ENCODE measurements around the gene JMJD1C.

Gene JMJD1C

DNA sequence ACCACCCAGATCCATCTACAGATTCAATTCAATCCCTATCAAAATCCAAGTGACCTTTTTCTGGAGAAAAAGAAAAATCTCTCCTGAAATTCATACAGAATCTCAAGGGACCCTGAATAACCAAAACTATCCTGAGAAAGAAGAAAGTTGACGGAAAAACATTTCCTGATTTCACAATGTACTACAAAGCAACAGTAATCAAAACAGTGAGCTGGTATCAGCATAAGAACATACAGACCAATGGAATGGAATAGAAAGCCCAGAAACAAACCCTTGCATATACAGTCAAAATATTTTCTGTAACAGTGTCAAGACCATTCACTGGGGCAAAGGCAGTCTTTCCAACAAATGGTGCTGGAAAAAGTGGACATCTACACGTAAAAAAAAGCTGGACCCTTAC is 89.9 kb downstream of the JMJD1C start:
- TF ChIP-seq, protein P1, sequence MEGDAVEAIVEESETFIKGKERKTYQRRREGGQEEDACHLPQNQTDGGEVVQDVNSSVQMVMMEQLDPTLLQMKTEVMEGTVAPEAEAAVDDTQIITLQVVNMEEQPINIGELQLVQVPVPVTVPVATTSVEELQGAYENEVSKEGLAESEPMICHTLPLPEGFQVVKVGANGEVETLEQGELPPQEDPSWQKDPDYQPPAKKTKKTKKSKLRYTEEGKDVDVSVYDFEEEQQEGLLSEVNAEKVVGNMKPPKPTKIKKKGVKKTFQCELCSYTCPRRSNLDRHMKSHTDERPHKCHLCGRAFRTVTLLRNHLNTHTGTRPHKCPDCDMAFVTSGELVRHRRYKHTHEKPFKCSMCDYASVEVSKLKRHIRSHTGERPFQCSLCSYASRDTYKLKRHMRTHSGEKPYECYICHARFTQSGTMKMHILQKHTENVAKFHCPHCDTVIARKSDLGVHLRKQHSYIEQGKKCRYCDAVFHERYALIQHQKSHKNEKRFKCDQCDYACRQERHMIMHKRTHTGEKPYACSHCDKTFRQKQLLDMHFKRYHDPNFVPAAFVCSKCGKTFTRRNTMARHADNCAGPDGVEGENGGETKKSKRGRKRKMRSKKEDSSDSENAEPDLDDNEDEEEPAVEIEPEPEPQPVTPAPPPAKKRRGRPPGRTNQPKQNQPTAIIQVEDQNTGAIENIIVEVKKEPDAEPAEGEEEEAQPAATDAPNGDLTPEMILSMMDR (IDR thresholded peaks at IDR 0.05), result no peak

DNA sequence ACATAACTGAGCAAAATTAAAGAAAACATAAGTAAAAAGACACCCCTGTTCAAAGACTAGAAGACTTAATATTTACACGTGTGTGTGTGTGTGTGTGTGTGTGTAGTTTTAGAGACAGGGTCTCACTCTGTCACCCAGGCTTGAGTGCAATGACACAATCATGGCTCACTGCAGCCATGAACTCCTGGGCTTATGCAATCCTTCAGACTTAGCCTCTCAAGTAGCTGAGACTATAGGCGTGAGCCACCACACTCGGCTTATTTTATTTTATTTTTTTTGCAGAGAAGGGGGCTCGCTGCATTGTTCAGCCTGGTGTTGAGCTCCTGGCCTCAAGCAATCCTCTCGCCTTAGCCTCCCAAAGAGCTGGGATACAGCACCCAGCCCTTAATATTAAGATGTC is 90.3 kb downstream of the JMJD1C start:
- TF ChIP-seq, protein P1 (IDR thresholded peaks at IDR 0.05), result no peak

DNA sequence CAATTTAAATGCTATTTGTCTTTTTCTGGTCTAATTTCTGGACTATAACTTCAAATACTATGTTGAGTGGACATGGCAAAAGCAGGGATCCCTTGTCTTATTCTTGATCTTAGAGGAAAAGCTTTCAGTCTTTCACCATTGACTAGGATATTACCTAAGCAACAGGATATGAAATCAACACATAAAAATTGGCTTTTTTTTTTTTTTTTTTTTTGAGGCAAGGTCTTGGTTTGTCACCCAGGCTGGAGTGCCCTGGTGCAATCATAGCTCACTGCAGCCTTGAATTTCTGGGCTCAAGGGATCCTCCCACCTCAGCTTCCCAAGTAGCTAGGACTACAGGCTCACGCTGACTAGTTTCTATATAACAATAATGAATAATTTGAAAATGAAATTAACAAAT is 90.8 kb downstream of the JMJD1C start:
- TF ChIP-seq, protein P1 (IDR thresholded peaks at IDR 0.05), result no peak

DNA sequence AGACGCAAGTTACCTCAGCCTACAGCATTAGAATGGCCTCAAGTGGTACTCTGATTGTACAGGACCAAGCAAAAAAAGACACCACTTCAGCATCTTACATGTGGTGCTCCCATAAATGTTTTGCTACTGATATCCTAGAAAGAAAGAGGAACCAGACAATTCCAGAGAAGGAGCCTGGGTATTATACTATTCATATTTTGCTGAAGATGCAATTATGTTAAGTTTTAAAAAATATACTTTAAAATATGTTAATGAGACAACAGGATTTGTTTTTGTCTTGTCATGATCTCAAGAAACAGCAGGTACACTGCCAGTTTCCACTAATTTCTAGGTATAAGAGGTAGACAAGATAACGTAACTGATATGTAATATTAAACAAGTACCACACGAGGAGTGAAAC is 92.6 kb downstream of the JMJD1C start:
- TF ChIP-seq, protein P1 (IDR thresholded peaks at IDR 0.05), result no peak

DNA sequence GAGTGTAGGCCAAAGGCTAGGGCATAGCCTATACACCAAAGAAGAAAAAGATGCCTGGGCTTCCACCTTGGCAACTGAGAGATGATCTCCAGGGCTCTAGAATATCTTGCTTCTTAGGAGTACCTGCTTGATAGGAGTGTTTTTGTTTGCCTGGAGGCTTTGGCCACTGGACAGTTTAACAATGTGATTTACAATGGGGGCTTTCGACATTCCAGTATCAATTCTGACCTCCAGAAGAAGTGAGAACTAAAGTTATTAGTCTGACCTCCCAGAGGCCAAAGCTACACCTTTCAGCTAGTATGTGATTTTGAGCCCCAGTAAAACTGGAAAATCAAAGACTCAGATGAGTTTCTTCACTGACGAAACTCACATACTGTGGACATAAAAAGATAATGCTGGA is 96.1 kb downstream of the JMJD1C start:
- TF ChIP-seq, protein P1 (IDR thresholded peaks at IDR 0.05), result no peak

DNA sequence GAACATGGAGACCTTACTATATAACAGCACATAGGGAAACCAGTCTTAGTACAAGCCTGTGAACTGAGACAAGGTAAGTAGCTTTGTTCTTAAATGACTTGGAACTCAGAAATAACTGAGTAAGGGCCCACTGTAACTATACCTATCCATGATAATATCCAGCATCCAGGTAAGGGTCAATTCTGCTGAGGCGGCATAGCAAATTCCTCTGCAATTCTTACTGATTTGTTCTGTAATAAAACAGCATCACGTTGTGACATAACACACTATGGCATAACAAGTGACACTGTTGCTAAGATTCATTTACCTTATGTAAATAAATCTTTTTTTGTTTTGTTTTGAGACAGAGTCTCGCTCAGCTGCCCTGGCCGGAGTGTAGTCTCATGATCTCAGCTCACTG is 97.4 kb downstream of the JMJD1C start:
- TF ChIP-seq, protein P1 (IDR thresholded peaks at IDR 0.05), result no peak

DNA sequence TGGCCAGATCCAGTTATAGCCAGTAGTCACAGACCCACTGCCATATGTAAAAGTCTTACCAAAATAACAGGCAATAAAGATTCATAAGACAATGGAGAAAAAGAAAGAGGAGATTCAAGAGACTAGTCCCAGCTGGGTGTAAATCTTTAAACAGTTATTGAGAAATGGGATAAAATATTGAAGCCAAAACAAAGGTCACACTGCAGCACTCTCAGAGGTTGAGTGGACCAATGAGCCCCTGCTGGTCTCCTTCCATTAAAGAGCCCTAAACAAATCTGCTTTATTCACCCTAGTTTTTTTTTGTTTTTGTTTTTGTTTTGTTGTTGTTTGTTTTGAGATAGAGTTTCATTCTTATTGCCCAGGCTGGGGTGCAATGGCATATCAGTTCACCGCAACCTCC is 98.8 kb downstream of the JMJD1C start:
- TF ChIP-seq, protein P1 (IDR thresholded peaks at IDR 0.05), result no peak

Data from LNCAP (cell line).